Neuronal stem cell (in vitro differentiated cells): Measurements from ENCODE around the gene FAM181A.

Experiments used
- DNase-seq: peaks from one replicate; pipeline ENCODE4 v3.0.0-alpha.2; 2013; ENCODE audit warnings: low spot score
- H2AFZ ChIP-seq: one replicate; pipeline ENCODE4 v1.6.1; 2013; ENCODE audit warnings: mild to moderate bottlenecking, low read length, inconsistent platforms
- H2AK5ac ChIP-seq: 2 replicates; pipeline ENCODE4 v1.6.1; 2013; ENCODE audit warnings: low read depth, mild to moderate bottlenecking, inconsistent platforms, low read length, moderate library complexity, mixed read lengths
- H2BK120ac ChIP-seq: 2 replicates; pipeline ENCODE4 v1.6.1; 2013; ENCODE audit warnings: low read depth, mild to moderate bottlenecking, inconsistent platforms, low read length, moderate library complexity, mixed read lengths
- H2BK12ac ChIP-seq: one replicate; pipeline ENCODE4 v1.6.1; 2013; ENCODE audit warnings: low read length, inconsistent platforms
- H2BK15ac ChIP-seq: 2 replicates; pipeline ENCODE4 v1.6.1; 2013; ENCODE audit warnings: mild to moderate bottlenecking, low read length, inconsistent platforms, mixed read lengths
- H2BK5ac ChIP-seq: one replicate; pipeline ENCODE4 v1.6.1; 2013; ENCODE audit warnings: inconsistent platforms, mild to moderate bottlenecking, low read length, moderate library complexity
- H3K14ac ChIP-seq: one replicate; pipeline ENCODE4 v1.6.1; 2013; ENCODE audit warnings: low read length, inconsistent platforms
- H3K18ac ChIP-seq: 2 replicates; pipeline ENCODE4 v1.6.1; 2013; ENCODE audit warnings: low read length, inconsistent platforms
- H3K23ac ChIP-seq: 2 replicates; pipeline ENCODE4 v1.6.1; 2013; ENCODE audit warnings: low read depth, mild to moderate bottlenecking, mixed read lengths, low read length, inconsistent platforms; ENCODE audit not compliant: poor library complexity
- H3K27ac ChIP-seq: replicated peaks from 3 replicates; pipeline ENCODE4 v1.5.1; 2013; ENCODE audit warnings: low read length, inconsistent platforms
- H3K27me3 ChIP-seq, 3 experiments: 2 replicates each; pipeline ENCODE4 v1.6.1; 2013; ENCODE audit warnings: low read length in 3 of 3, mild to moderate bottlenecking in 2 of 3, inconsistent platforms in 1 of 3, low read depth in 1 of 3, mixed read lengths in 1 of 3, moderate library complexity in 1 of 3; ENCODE audit not compliant: control insufficient read depth in 3 of 3, insufficient read depth in 3 of 3
- H3K36me3 ChIP-seq, 2 donors: replicated peaks in 1 of 2; 2 replicates each; pipeline ENCODE4 v1.6.1; 2013; ENCODE audit warnings: low read length in 2 of 2; ENCODE audit not compliant: control insufficient read depth in 2 of 2, insufficient read depth in 2 of 2
- H3K4ac ChIP-seq: 2 replicates; pipeline ENCODE4 v1.6.1; 2013; ENCODE audit warnings: inconsistent platforms, mild to moderate bottlenecking, low read length, moderate library complexity
- H3K4me1 ChIP-seq, 2 donors: 1 replicate in 1 of 2; 2 replicates in 1 of 2; pipeline ENCODE4 v1.6.1; 2013; ENCODE audit warnings: low read length in 2 of 2, low read depth in 1 of 2; ENCODE audit not compliant: control insufficient read depth in 2 of 2, insufficient read depth in 1 of 2
- H3K4me2 ChIP-seq: one replicate; pipeline ENCODE4 v1.6.1; 2013; ENCODE audit warnings: mild to moderate bottlenecking, low read length, inconsistent platforms; ENCODE audit not compliant: insufficient read depth, poor library complexity, severe bottlenecking
- H3K4me3 ChIP-seq, 2 donors: 2 replicates each; pipeline ENCODE4 v1.5.1; 2013; ENCODE audit warnings: low read length in 2 of 2, mild to moderate bottlenecking in 2 of 2, inconsistent platforms in 1 of 2, moderate library complexity in 1 of 2
- H3K79me1 ChIP-seq: one replicate; pipeline ENCODE4 v1.6.1; 2013; ENCODE audit warnings: low read depth, mild to moderate bottlenecking, inconsistent platforms, low read length, moderate library complexity
- H3K9ac ChIP-seq: one replicate; pipeline ENCODE4 v1.6.1; 2013; ENCODE audit warnings: mild to moderate bottlenecking, low read depth, low read length, inconsistent platforms; ENCODE audit not compliant: poor library complexity
- H3K9me3 ChIP-seq, 2 donors: replicated peaks in 1 of 2; 2 replicates each; pipeline versions ENCODE3 to v1.6.1; 2013; ENCODE audit warnings: low read length in 2 of 2, mild to moderate bottlenecking in 2 of 2, inconsistent platforms in 1 of 2, low read depth in 1 of 2, mixed read lengths in 1 of 2, moderate library complexity in 1 of 2; ENCODE audit not compliant: control insufficient read depth in 2 of 2, insufficient read depth in 1 of 2
- H4K8ac ChIP-seq: one replicate; pipeline ENCODE4 v1.6.1; 2013; ENCODE audit warnings: low read depth, mild to moderate bottlenecking, inconsistent platforms, low read length, moderate library complexity
- H4K91ac ChIP-seq: one replicate; pipeline ENCODE4 v1.6.1; 2013; ENCODE audit warnings: low read length, low read depth, mild to moderate bottlenecking, inconsistent platforms; ENCODE audit not compliant: poor library complexity
- WGBS, 2 donors: extraction: QIAGEN DNeasy Blood & Tissue Kit; methylation state at CpG; one replicate each; pipeline ENCODE4 v1.1.7; 2013; ENCODE audit warnings: missing lambda C conversion rate in 2 of 2, mixed read lengths in 1 of 2; ENCODE audit not compliant: insufficient read length in 2 of 2, insufficient replicate concordance in 1 of 2; ENCODE audit errors: extremely low coverage in 2 of 2; 5-methylcytosine and 5-hydroxymethylcytosine counted together

FAM181A gene

DNA sequence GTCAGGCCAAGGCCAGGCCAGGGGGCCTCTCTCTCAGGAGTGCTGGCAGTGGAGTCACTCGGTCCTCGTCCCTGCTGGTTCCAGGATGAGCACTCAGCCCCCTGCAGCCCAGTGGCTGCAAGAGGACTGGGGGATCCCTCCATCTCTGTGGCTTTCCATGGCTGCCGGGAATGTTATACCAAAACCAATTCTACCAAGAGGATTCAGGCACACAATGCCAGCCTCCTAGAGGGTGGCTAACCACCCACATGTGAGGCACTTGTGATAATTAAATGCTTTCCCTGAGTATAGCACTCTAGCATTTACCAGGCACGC is 27.3 kb downstream of the FAM181A start:
- H3K27me3 ChIP-seq, result peaks cover 0 to 12% (median 0%) of the 10 kb centered on the region in 3 experiments

GRCh38 chr14:93954900-93955849 is 28.0 kb downstream of the FAM181A start:
- Histone ChIP-seq H2BK5ac (no peak overlapping the region), H3K18ac (no peak overlapping the region), H3K14ac (peak overlapping the region; percentile 57), H2BK120ac (no peak overlapping the region), H2BK15ac (no peak overlapping the region), H3K36me3 (no peaks in the 10 kb centered on the region), H4K8ac (no peak overlapping the region), H3K79me1 (no peaks in the 10 kb centered on the region), H3K4me1 (peaks cover 6 to 12% of the 10 kb centered on the region in 2 donors), H3K4me2 (no peak overlapping the region), H3K27me3 (peaks cover 0 to 9% (median 0%) of the 10 kb centered on the region in 3 experiments), H3K4ac (no peak overlapping the region), H3K23ac (no peak overlapping the region), H2BK12ac (no peak overlapping the region), H3K4me3 (peak overlapping the region in 1 of 2 donors; percentile 36), H3K9me3 (no peaks in the 10 kb centered on the region), H3K9ac (no peak overlapping the region), H2AK5ac (no peak overlapping the region), H2AFZ (peak overlapping the region; percentile 15), H3K27ac (no peak overlapping the region), H4K91ac (no peak overlapping the region)
- WGBS, 2 donors, result no CpG with 5 or more reads among the region's 19 CpGs
- no peak for DNase-seq

More for the DNA sequence above, 27.3 kb downstream of the FAM181A start:
- H3K4me1 ChIP-seq, result peaks cover 5 to 8% of the 10 kb centered on the region in 2 donors
- H3K23ac ChIP-seq, result no peak overlapping the region
- H3K36me3 ChIP-seq, result no peaks in the 10 kb centered on the region
- H2AK5ac ChIP-seq, result peak overlapping the region; percentile 67
- no peak overlapping the region for H4K8ac ChIP-seq
- H4K91ac ChIP-seq, result peak overlapping the region; percentile 7
- no peaks in the 10 kb centered on the region for H3K9me3 ChIP-seq
- WGBS, 2 donors, result no CpG with 5 or more reads among the region's 4 CpGs
- H3K14ac ChIP-seq, result no peak overlapping the region
- no peak overlapping the region for H2BK120ac ChIP-seq
- H3K4me3 ChIP-seq, result no peak overlapping the region
- H3K4ac ChIP-seq, result no peak overlapping the region
- peak overlapping the region; percentile 33 for H2BK15ac ChIP-seq
- no peak overlapping the region for H3K9ac ChIP-seq
- peak overlapping the region; percentile 90 for H3K18ac ChIP-seq
- H2BK5ac ChIP-seq, result peak overlapping the region; percentile 7
- no peak overlapping the region for H2AFZ ChIP-seq
- H2BK12ac ChIP-seq, result no peak overlapping the region
- no peak overlapping the region for H3K27ac ChIP-seq
- DNase-seq, result no peak
- no peak overlapping the region for H3K4me2 ChIP-seq
- no peaks in the 10 kb centered on the region for H3K79me1 ChIP-seq

GRCh38 chr14:93955850-93956481 is 28.8 kb downstream of the FAM181A start:
- peak overlapping the region; percentile 27 for H2BK5ac ChIP-seq
- peaks cover 0 to 6% (median 0%) of the 10 kb centered on the region in 3 experiments for H3K27me3 ChIP-seq
- no peaks in the 10 kb centered on the region for H3K79me1 ChIP-seq
- peaks cover 6 to 12% of the 10 kb centered on the region in 2 donors for H3K4me1 ChIP-seq
- H3K9ac ChIP-seq, result no peak overlapping the region
- no peaks in the 10 kb centered on the region for H3K36me3 ChIP-seq
- DNase-seq, result no peak
- H3K14ac ChIP-seq, result no peak overlapping the region
- no peak overlapping the region for H2AK5ac ChIP-seq
- H2BK12ac ChIP-seq, result no peak overlapping the region
- peak overlapping the region in 1 of 2 donors; percentile 36 for H3K4me3 ChIP-seq
- no peak overlapping the region for H3K23ac ChIP-seq
- H3K4me2 ChIP-seq, result no peak overlapping the region
- H3K18ac ChIP-seq, result no peak overlapping the region
- no peak overlapping the region for H4K8ac ChIP-seq
- H3K9me3 ChIP-seq, result no peaks in the 10 kb centered on the region
- H2BK15ac ChIP-seq, result no peak overlapping the region
- H2AFZ ChIP-seq, result peak overlapping the region; percentile 15
- no peak overlapping the region for H4K91ac ChIP-seq
- WGBS, 2 donors, result no CpG with 5 or more reads among the region's 8 CpGs
- H3K4ac ChIP-seq, result no peak overlapping the region
- H2BK120ac ChIP-seq, result no peak overlapping the region
- no peak overlapping the region for H3K27ac ChIP-seq
